ENCODE measurements around the gene COX7A2L. TPM values are rescaled to one million over a fixed set of nuclear protein-coding genes. Genes with fewer than 3 reads are reported as not detected.

COX7A2L gene
- total and polyA plus RNA-seq, 9 of the 15 experiments (the other 6 are each of a cell fraction or from before 2014, with no cell fraction given), result 118 to 481 (median 163) TPM

DNA sequence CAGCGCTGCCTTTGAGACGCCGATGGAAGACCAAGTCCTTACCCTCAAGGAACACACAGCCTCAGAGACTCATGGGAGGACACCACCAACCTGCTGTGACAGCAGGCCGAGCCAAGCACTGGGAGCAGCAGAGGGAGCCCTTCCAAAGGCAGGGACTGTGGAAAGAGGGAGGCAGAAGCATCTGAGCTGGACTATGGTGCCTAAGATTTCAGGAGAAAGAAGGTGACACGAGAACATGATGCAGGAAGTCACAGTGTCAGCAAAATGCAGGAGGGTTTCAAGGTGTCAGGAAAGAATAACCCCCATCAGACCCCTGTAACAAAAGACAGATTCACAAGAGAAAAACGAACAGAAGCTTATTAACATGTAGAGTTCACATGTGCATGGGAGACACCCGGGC, 24.2 kb upstream of the COX7A2L start (continued):
- TF ChIP-seq, protein P1, sequence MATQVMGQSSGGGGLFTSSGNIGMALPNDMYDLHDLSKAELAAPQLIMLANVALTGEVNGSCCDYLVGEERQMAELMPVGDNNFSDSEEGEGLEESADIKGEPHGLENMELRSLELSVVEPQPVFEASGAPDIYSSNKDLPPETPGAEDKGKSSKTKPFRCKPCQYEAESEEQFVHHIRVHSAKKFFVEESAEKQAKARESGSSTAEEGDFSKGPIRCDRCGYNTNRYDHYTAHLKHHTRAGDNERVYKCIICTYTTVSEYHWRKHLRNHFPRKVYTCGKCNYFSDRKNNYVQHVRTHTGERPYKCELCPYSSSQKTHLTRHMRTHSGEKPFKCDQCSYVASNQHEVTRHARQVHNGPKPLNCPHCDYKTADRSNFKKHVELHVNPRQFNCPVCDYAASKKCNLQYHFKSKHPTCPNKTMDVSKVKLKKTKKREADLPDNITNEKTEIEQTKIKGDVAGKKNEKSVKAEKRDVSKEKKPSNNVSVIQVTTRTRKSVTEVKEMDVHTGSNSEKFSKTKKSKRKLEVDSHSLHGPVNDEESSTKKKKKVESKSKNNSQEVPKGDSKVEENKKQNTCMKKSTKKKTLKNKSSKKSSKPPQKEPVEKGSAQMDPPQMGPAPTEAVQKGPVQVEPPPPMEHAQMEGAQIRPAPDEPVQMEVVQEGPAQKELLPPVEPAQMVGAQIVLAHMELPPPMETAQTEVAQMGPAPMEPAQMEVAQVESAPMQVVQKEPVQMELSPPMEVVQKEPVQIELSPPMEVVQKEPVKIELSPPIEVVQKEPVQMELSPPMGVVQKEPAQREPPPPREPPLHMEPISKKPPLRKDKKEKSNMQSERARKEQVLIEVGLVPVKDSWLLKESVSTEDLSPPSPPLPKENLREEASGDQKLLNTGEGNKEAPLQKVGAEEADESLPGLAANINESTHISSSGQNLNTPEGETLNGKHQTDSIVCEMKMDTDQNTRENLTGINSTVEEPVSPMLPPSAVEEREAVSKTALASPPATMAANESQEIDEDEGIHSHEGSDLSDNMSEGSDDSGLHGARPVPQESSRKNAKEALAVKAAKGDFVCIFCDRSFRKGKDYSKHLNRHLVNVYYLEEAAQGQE (IDR thresholded peaks at IDR 0.05; ENCODE audit: borderline replicate concordance), result peak; percentile 38; the same call in 1 of the 2 replicates
- TF ChIP-seq, protein P1 (CRISPR knock-in tag; IDR thresholded peaks at IDR 0.05; ENCODE audit: low read depth), result no peak
- TF ChIP-seq NRF1 (conservative IDR thresholded peaks at IDR 0.05 in 1 of 2, IDR thresholded peaks at IDR 0.05 in 1 of 2) (no peak), CBFA2T2 (conservative IDR thresholded peaks at IDR 0.05) (no peak), RAD21 (CRISPR knock-in tag; conservative IDR thresholded peaks at IDR 0.05 in 1 of 2, IDR thresholded peaks at IDR 0.05 in 1 of 2) (peak; percentile 16 to 49; a peak in 2 of 4 replicates), ZNF785 (CRISPR knock-in tag; IDR thresholded peaks at IDR 0.05) (no peak)
- TF ChIP-seq, protein P2, sequence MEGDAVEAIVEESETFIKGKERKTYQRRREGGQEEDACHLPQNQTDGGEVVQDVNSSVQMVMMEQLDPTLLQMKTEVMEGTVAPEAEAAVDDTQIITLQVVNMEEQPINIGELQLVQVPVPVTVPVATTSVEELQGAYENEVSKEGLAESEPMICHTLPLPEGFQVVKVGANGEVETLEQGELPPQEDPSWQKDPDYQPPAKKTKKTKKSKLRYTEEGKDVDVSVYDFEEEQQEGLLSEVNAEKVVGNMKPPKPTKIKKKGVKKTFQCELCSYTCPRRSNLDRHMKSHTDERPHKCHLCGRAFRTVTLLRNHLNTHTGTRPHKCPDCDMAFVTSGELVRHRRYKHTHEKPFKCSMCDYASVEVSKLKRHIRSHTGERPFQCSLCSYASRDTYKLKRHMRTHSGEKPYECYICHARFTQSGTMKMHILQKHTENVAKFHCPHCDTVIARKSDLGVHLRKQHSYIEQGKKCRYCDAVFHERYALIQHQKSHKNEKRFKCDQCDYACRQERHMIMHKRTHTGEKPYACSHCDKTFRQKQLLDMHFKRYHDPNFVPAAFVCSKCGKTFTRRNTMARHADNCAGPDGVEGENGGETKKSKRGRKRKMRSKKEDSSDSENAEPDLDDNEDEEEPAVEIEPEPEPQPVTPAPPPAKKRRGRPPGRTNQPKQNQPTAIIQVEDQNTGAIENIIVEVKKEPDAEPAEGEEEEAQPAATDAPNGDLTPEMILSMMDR (IDR thresholded peaks at IDR 0.05 in 2 of 3, conservative IDR thresholded peaks at IDR 0.05 in 1 of 3; ENCODE audit: insufficient read depth in 2 of 3, low read depth in 1 of 3, low read length in 3 of 3), result peak; percentile 39 to 55 (median 47)
